22Rv1 (cell line): ENCODE measurements around the gene DDHD1.

Source experiments
- ZFX ChIP-seq: fragments of 450-650 bp; IDR thresholded peaks from 2 replicates; pipeline ENCODE4 v1.6.1; 2017; ENCODE audit warnings: antibody characterized with exemption, borderline replicate concordance
- TF ChIP-seq, protein P1 (sequence below): fragments of 450-650 bp; IDR thresholded peaks from 2 replicates; pipeline ENCODE4 v1.5.1; 2017; ENCODE audit warnings: mild to moderate bottlenecking

DNA sequence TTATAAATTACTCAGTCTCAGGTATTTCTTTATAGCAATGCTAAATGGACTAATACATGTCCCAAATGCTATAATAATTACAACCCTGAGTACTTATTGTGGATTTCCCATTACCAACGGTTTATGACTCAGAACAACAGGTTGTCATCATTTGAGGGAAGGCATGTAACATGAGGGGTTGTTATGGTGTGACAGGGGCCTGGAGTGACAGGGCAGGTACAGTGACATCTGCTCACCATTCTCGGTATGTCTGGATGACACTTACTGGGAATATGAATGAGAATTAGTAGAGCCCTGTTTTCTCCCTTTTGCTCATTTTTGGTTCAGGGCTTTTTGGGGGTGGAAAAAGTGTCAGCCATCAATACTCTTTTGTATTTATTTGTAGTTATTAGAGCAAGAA lies 166.1 kb downstream of the DDHD1 start:
- TF ChIP-seq, protein P1, sequence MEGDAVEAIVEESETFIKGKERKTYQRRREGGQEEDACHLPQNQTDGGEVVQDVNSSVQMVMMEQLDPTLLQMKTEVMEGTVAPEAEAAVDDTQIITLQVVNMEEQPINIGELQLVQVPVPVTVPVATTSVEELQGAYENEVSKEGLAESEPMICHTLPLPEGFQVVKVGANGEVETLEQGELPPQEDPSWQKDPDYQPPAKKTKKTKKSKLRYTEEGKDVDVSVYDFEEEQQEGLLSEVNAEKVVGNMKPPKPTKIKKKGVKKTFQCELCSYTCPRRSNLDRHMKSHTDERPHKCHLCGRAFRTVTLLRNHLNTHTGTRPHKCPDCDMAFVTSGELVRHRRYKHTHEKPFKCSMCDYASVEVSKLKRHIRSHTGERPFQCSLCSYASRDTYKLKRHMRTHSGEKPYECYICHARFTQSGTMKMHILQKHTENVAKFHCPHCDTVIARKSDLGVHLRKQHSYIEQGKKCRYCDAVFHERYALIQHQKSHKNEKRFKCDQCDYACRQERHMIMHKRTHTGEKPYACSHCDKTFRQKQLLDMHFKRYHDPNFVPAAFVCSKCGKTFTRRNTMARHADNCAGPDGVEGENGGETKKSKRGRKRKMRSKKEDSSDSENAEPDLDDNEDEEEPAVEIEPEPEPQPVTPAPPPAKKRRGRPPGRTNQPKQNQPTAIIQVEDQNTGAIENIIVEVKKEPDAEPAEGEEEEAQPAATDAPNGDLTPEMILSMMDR, result no peak
- no peak for TF ChIP-seq ZFX
